ENCODE measurements around the gene GHR. TPM values are rescaled to one million over a fixed set of nuclear protein-coding genes. Genes with fewer than 3 reads are reported as not detected.

Gene GHR
- total and polyA plus RNA-seq, 2 of the 8 experiments (the other 6 are each of a cell fraction or from before 2014, with no cell fraction given): 0.15 to 0.19 TPM

DNA sequence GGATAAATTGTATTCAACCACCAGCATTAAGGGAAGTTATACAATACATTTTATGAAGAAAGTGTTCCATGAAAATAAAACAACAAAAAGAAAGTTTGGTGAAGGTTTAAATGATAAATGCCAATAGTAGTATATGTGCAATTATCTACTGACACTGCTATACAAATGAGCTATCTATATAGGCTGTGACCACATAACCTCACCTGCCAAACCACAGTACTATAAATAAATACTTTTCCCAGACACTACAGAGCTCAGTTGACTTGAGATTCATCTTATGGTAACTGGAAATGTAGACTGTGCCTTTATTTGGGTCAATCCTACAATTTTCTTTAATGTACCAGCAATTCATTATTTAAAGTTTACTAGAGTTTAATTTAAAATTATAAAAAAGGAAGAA, 252.4 kb downstream of the GHR start (continued):
- TF ChIP-seq KDM5A (IDR thresholded peaks at IDR 0.05; ENCODE audit: low read length) (no peak), EZH2 (IDR thresholded peaks at IDR 0.05; ENCODE audit: low read depth, low read length, severe bottlenecking) (no peak)

Measured in H1 (cell line).